Lung microvascular endothelial cell (primary cell): Measurements from ENCODE around the gene POLR2A. TPM values are rescaled to one million over a fixed set of nuclear protein-coding genes. Genes with fewer than 3 reads are reported as not detected.
"Not testable (repeated sequence)": the region's sequence is repeated elsewhere in the genome, so short reads cannot be mapped to it uniquely, and the experiment has no call there.

Source experiments
- DNase-seq, 2 donors: peaks; one replicate each; pipeline versions ENCODE4 v3.0.0 to v3.0.0-alpha.2; 2010; ENCODE audit warnings: low read depth in 2 of 2
- total RNA-seq: library from RNA; depleted of rRNA; stranded (reverse); fragments of >200 nt; gene quantifications from 2 replicates; pipeline ENCODE4 v1.2.1, GENCODE V29; 2014

POLR2A gene
- total RNA-seq, 1 donor from 2014 or later, result 70.0 TPM

GRCh38 chr17:7460850-7461660, 23.1 kb upstream of the POLR2A start:
- no peak for DNase-seq

GRCh38 chr17:7462474-7463371, 21.4 kb upstream of the POLR2A start:
- no peak for DNase-seq

- DNase-seq, result no peak
These were observed 20.8 kb upstream of the POLR2A start for GRCh38 chr17:7463372-7463846.

GRCh38 chr17:7464081-7464480, 20.1 kb upstream of the POLR2A start:
- no peak for DNase-seq

- DNase-seq, result no peak
These were observed 18.4 kb upstream of the POLR2A start for GRCh38 chr17:7465597-7466275.

GRCh38 chr17:7466318-7466638, 17.9 kb upstream of the POLR2A start:
- DNase-seq, result no peak

GRCh38 chr17:7466639-7467341, 17.4 kb upstream of the POLR2A start:
- DNase-seq, result peak; percentile 43 to 82

GRCh38 chr17:7467498-7467897, 16.7 kb upstream of the POLR2A start:
- DNase-seq, result no peak

GRCh38 chr17:7468290-7468689, 15.9 kb upstream of the POLR2A start:
- no peak for DNase-seq

GRCh38 chr17:7468804-7469389, 15.3 kb upstream of the POLR2A start:
- no peak for DNase-seq

- DNase-seq, result not testable (repeated sequence)
These were observed 14.3 kb upstream of the POLR2A start for GRCh38 chr17:7469843-7470242.

GRCh38 chr17:7470457-7470973, 13.7 kb upstream of the POLR2A start:
- DNase-seq, result not testable (repeated sequence)

GRCh38 chr17:7471729-7472128, 12.4 kb upstream of the POLR2A start:
- DNase-seq, result no peak

GRCh38 chr17:7474767-7475166, 9.4 kb upstream of the POLR2A start:
- not testable (repeated sequence) for DNase-seq

GRCh38 chr17:7475764-7476422, 8.3 kb upstream of the POLR2A start:
- DNase-seq, result peak; percentile 49 to 78

- peak in 1 of 2 donors; percentile 78 for DNase-seq
These were observed 7.7 kb upstream of the POLR2A start for GRCh38 chr17:7476494-7476893.

GRCh38 chr17:7476951-7477350, 7.2 kb upstream of the POLR2A start:
- no peak for DNase-seq

- DNase-seq, result peak; percentile 30 to 72
These were observed 6.5 kb upstream of the POLR2A start for GRCh38 chr17:7477392-7478275.
